SIG-M5 treated with dmso at 0.1 percent for 504 hours (cell line): Measurements from ENCODE around the gene MELK.

ENCODE experiments used
- DNase-seq: peaks from one replicate; lab custom pipeline; 2025; ENCODE audit not compliant: unreplicated experiment; lab: John Stamatoyannopoulos, UW

The MELK gene

DNA sequence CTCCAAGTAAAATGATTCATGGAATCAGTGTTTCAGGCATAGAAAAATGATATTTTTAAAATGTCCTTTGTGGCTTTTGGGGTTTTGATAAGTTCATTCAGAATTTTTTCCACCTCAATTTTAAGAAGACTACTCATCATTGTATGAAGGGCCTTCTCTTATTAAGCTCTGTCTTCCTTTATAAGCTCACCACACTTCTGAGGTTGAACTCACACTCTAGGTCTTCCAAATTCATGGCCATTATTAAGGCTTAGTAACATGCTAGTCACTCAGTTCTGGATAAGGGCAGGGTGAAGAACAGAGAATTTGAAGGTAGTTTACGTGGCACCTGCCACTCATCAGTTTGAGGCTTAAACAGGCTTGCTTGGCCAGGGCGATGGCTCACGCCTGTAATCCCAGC is 4.2 kb downstream of the MELK start:
- DNase-seq: no peak

- DNase-seq: no peak
Observed at GRCh38 chr9:36584620-36585460, 12.1 kb downstream of the MELK start.

DNA sequence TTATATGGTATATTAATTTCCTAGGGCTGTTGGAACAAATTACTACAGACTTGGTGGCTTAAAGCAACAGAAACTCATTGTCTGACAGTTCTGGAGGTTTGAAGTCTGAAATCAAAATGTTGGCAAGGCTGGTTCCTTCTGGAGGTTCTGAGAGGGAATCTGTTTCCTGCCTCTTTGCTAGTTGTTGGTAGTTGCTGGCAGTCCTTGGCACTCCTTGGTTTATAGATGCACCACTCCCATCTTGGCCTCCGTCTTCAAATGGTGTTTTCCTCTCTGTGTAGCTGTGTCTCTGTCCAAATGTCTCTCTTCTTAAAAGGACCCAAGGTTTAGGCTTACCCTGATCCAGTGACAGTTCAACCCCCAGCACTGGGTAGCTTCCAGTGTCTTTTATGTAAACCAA is 17.5 kb downstream of the MELK start:
- no peak for DNase-seq

DNA sequence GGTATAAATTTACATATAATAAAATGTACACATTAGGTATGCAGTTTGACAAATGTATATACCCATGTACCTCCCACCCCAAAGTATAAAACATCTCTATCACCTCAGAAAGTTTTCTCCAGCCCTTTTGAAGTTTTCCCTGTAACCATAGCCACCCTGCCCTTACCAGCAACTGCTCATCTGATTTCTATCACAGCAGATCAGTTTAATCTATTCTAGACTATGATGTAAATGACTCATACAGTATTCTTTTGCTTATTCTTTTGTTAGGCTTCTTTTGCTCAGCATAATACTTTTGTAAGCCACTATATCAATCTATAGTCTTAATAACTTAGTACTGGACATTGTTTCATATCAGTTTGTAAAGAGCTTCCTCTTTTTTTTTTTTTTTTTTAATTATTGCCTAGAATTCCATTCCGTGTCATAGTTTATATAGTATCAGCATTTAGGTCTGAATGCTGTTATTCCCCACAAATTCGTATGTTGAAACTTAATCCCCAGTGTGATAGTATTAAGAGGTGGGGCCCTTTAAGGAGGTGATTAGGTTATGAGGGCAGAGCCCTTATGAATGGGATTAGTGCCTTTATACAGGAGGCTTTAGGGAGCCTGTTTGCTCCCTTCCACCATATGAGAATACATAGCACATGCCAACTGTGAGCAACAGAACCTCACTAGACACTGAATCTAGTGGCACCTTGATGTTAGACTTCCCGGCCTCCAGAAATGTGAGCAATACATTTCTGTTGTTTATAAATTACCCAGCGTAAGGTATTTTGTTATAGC is 20.3 kb downstream of the MELK start:
- DNase-seq: no peak

DNA sequence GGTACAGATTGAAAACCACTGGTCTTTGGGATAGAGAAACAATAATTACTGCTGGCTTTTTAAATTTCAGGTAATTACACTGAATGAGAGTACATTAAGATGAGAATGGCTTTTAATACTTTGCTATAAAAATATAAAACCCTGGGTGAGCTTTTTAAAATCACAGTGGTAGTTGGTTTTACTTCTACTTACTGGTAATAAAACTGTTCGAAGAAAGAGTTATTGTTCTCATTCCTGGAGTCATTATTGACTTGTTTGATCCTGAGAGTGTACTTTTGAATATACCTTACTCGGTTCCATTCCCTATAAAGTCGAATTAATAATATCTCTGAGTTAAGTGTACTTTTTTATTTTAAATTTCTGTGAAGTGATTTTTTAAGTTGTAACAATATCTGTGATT is 21.5 kb downstream of the MELK start:
- DNase-seq: no peak

DNA sequence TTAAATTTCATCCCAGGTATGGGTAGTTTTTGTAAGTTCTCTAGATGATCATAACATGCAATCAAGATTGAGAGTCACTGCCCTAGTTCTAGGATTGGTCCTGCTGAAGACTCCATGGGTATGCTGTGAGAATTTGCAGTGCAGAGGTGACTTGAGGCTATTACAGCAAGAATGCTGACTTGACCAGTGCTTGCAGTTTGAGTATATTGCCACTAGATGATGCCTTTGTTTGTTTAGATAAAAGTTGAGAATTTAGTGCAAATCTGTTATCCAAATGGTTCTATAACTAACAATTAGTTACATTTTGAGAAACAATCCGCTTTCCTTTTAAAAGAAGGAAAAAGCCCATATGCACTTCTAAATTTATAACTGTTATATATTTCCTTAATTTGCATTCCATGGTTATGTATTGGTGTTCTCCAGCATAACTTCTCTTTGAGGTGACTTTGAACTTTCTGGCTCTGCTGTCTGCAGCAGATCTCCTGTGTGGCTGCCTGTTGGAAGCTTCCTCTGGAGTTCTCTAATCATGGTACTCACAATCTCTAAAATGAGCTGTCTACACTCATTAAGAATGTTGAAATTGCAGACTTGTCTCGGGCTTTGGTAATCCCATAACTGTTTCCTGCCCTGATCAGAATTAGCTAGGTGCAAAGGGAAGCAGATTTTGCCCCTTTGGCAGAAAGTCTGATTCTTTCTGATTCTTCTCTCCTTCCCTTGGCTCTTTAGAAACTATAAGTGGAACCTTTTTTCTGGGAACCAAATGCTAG is 24.9 kb downstream of the MELK start:
- peak; percentile 46 for DNase-seq

GRCh38 chr9:36598273-36598672 is 25.6 kb downstream of the MELK start:
- DNase-seq: no peak

DNA sequence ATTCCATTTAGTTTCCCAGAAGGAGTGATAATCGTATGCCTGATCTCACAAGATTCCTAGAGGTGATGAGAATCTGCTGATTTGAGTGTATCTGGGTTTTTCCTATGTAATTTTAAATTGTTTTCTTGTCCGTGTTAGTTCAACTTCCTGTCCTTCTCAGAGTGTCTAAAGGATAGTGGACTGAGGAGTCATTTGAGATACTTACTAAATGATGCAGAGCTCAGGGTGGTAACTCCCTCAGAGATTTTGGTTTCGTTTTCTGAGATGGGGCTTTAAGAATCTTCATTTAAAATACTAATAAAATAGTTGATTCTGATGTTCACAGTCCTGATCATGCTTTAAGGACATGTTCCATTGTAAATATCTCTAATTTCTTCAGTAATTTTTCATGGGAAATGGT is 30.3 kb downstream of the MELK start:
- DNase-seq: no peak

GRCh38 chr9:36609306-36609705 is 36.6 kb downstream of the MELK start:
- no peak for DNase-seq

DNA sequence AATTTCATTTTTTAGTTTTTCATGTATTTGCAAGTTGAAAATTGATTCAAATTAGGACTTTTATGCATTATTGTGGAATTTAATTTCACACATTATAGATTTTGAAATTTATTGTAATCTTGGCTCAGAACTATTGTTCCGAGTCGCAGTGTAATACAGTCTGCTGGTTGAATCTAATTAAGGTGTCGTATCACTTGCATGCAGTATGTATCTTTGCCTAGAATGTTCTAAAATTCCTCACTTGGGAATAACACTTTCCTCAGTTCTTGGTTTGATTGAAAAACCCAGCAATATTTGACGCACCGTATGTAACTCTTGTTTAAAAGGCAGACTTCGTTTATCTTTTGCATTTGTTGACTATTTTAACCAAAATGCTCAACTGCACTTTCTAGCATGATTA is 49.4 kb downstream of the MELK start:
- DNase-seq: no peak

DNA sequence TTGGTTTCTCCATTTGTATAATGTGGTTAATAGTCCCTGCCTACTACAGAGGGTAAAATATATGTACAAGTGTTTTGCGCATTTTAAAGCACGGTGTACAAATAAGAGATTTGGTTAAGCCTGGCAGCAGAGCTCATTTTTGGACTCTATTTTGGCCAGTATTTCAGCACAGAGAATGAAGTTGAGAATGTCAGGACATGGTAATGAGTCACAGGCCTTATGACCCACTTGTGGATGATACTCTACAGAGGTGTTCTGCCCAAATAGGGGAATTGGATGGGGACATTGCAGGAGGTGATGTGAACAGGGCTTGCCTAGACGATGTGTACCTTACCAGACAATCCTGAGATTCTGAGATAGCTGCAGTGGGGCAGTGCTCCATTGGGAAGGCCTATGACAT is 50.6 kb downstream of the MELK start:
- no peak for DNase-seq

- no peak for DNase-seq
Observed at GRCh38 chr9:36625006-36625615, 52.4 kb downstream of the MELK start.

DNA sequence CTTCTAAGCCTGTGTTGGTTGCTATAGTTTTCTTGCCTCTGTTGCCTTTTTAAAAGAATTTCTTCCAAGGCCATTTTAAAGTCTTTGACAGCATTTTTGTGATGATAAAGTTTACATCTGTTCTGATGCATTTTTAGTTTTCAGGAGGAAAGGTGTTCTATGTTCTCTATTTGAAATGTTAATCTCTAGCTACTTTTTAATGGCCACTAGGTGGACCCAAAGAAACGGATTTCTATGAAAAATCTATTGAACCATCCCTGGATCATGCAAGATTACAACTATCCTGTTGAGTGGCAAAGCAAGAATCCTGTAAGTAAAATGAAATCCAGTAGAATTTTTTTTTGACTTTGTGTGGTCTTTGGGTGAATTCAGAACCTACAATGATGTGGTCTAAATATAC is 60.2 kb downstream of the MELK start:
- DNase-seq: peak; percentile 41

- DNase-seq: no peak
Observed at GRCh38 chr9:36637491-36638270, 65.0 kb downstream of the MELK start.

- no peak for DNase-seq
Observed at GRCh38 chr9:36640771-36641381, 68.2 kb downstream of the MELK start.

DNA sequence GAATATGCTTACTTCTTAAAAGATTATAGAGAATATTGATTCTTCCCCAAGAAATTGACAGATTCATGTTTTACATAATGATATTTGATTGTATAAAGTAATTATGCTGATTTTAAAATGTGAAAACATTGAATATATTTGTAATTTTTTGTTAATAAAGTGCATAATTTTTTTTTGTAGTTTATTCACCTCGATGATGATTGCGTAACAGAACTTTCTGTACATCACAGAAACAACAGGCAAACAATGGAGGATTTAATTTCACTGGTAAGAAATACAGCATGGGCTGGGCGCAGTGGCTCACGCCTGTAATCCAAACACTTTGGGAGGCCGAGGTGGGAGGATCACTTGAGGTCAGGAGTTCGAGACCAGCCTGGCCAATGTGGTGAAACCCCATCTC is 70.1 kb downstream of the MELK start:
- DNase-seq: no peak

GRCh38 chr9:36656842-36657241 is 84.1 kb downstream of the MELK start:
- no peak for DNase-seq

GRCh38 chr9:36659500-36659899 is 86.8 kb downstream of the MELK start:
- DNase-seq: no peak

DNA sequence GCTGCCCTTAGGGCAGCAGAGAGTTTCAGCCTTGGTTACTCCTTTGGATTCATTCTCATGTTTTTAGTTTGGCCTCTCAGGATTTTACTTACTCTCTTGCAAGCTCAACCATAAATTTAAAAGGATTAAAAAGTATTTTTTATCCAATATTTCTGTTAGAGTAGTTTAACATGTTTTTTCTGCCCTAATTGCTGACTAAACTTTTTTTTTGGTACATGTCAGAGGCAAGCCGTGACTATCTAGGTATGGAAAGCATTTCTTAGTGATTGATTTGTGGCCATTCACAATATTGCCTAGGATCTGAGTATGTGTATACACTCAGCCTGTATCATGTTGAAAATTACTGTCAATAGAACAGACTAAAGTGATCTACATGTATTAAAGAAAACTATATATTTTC is 92.1 kb downstream of the MELK start:
- DNase-seq: no peak

DNA sequence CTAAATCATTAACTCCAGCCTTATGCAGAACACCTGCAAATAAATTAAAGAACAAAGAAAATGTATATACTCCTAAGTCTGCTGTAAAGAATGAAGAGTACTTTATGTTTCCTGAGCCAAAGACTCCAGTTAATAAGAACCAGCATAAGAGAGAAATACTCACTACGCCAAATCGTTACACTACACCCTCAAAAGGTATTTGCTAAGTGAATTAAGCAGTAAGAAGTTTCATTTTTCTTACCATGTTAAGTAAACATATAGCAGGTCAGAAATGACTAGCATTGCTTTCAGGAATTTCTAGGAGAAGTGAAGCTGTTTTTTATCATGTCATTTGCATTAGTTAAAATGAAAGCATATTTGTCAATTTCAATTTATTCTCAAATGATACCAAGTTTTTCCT is 92.7 kb downstream of the MELK start:
- no peak for DNase-seq
